Gastroesophageal sphincter (tissue), 3 donors: Measurements from ENCODE around the gene PDE11A.

Source experiments
- CTCF ChIP-seq, 4 experiments: fragments of 200-600 bp in 2 of 4; fragments of 450-650 bp in 2 of 4; sonication (generic) in 1 of 4; IDR thresholded peaks; one replicate each; pipeline ENCODE4 v1.5.1; 2017 to 2019; ENCODE audit warnings: antibody characterized with exemption in 4 of 4, mild to moderate bottlenecking in 2 of 4, moderate library complexity in 2 of 4
- POLR2A ChIP-seq, 2 donors: fragments of 450-650 bp; IDR thresholded peaks; one replicate each; pipeline ENCODE4 v1.6.1; 2017; ENCODE audit warnings: antibody characterized with exemption in 2 of 2, mild to moderate bottlenecking in 2 of 2, moderate library complexity in 1 of 2

GRCh38 chr2:177887722-177888121 is 184.9 kb downstream of the PDE11A start:
- TF ChIP-seq CTCF (IDR thresholded peaks at IDR 0.05) (no peak), POLR2A (IDR thresholded peaks at IDR 0.05) (no peak)
